ENCODE measurements around the gene SH3RF2.

The SH3RF2 gene

GRCh38 chr5:146047396-146047795 is 111.0 kb downstream of the SH3RF2 start:
- no peak for DNase-seq (ENCODE audit: low spot score)

- peak; percentile 82 for DNase-seq (ENCODE audit: low spot score)
Observed at GRCh38 chr5:146048994-146049703, 112.8 kb downstream of the SH3RF2 start.

GRCh38 chr5:146049704-146050026 is 113.3 kb downstream of the SH3RF2 start:
- DNase-seq (ENCODE audit: low spot score) = no peak

GRCh38 chr5:146050086-146050485 is 113.7 kb downstream of the SH3RF2 start:
- no peak for DNase-seq (ENCODE audit: low spot score)

- DNase-seq (ENCODE audit: low spot score) = no peak
Observed at GRCh38 chr5:146051678-146052077, 115.3 kb downstream of the SH3RF2 start.

- no peak for DNase-seq (ENCODE audit: low spot score)
Observed at GRCh38 chr5:146052780-146053179, 116.4 kb downstream of the SH3RF2 start.

- DNase-seq (ENCODE audit: low spot score) = no peak
Observed at GRCh38 chr5:146055432-146055831, 119.1 kb downstream of the SH3RF2 start.

- no peak for DNase-seq (ENCODE audit: low spot score)
Observed at GRCh38 chr5:146059460-146060220, 123.3 kb downstream of the SH3RF2 start.

- DNase-seq (ENCODE audit: low spot score) = no peak
Observed at GRCh38 chr5:146060221-146060585, 123.8 kb downstream of the SH3RF2 start.

- DNase-seq (ENCODE audit: low spot score) = no peak
Observed at GRCh38 chr5:146066968-146067367, 130.6 kb downstream of the SH3RF2 start.

- DNase-seq (ENCODE audit: low spot score) = no peak
Observed at GRCh38 chr5:146068206-146068605, 131.8 kb downstream of the SH3RF2 start.

GRCh38 chr5:146068977-146069779 is 132.8 kb downstream of the SH3RF2 start:
- no peak for DNase-seq (ENCODE audit: low spot score)

- DNase-seq (ENCODE audit: low spot score) = no peak
Observed at GRCh38 chr5:146069780-146070099, 133.4 kb downstream of the SH3RF2 start.

GRCh38 chr5:146070746-146071145 is 134.4 kb downstream of the SH3RF2 start:
- no peak for DNase-seq (ENCODE audit: low spot score)

GRCh38 chr5:146071171-146071570 is 134.8 kb downstream of the SH3RF2 start:
- DNase-seq (ENCODE audit: low spot score) = no peak

- no peak for DNase-seq (ENCODE audit: low spot score)
Observed at GRCh38 chr5:146072595-146072994, 136.2 kb downstream of the SH3RF2 start.

GRCh38 chr5:146073239-146073900 is 137.0 kb downstream of the SH3RF2 start:
- DNase-seq (ENCODE audit: low spot score) = no peak

- no peak for DNase-seq (ENCODE audit: low spot score)
Observed at GRCh38 chr5:146076028-146076427, 139.7 kb downstream of the SH3RF2 start.

- DNase-seq (ENCODE audit: low spot score) = no peak
Observed at GRCh38 chr5:146076455-146076854, 140.1 kb downstream of the SH3RF2 start.

GRCh38 chr5:146078566-146078965 is 142.2 kb downstream of the SH3RF2 start:
- no peak for DNase-seq (ENCODE audit: low spot score)

GRCh38 chr5:146079695-146080373 is 143.5 kb downstream of the SH3RF2 start:
- DNase-seq (ENCODE audit: low spot score) = no peak

GRCh38 chr5:146081556-146081955 is 145.2 kb downstream of the SH3RF2 start:
- DNase-seq (ENCODE audit: low spot score) = no peak
